DLD1 (cell line): Measurements from ENCODE around the gene ITGA1.

Experiments
- in situ Hi-C: cut with HindIII; loops from 2 replicates; pipeline ENCODE4 v1.10.0; 2017; ENCODE audit warnings: low sequenced_read_pairs

Gene ITGA1

GRCh38 chr5:52894451-52894850 lies 106.7 kb downstream of the ITGA1 start:
- in situ Hi-C loops: no loop called here

- in situ Hi-C loops: no loop called here
These were observed 107.4 kb downstream of the ITGA1 start for GRCh38 chr5:52895075-52895474.

GRCh38 chr5:52895572-52896413 lies 108.1 kb downstream of the ITGA1 start:
- in situ Hi-C loops: no loop called here

GRCh38 chr5:52896534-52897237 lies 109.0 kb downstream of the ITGA1 start:
- in situ Hi-C loops: no loop called here

GRCh38 chr5:52897238-52897614 lies 109.5 kb downstream of the ITGA1 start:
- in situ Hi-C loops: no loop called here

- in situ Hi-C loops: no loop called here
These were observed 111.4 kb downstream of the ITGA1 start for GRCh38 chr5:52898961-52899680.

- in situ Hi-C loops: no loop called here
These were observed 115.4 kb downstream of the ITGA1 start for GRCh38 chr5:52903142-52903541.

GRCh38 chr5:52906343-52906742 lies 118.6 kb downstream of the ITGA1 start:
- in situ Hi-C loops: no loop called here

- in situ Hi-C loops: no loop called here
These were observed 119.1 kb downstream of the ITGA1 start for GRCh38 chr5:52906845-52907244.

GRCh38 chr5:52909192-52909591 lies 121.5 kb downstream of the ITGA1 start:
- in situ Hi-C loops: no loop called here

- in situ Hi-C loops: no loop called here
These were observed 122.4 kb downstream of the ITGA1 start for GRCh38 chr5:52910071-52910470.

GRCh38 chr5:52915176-52915875 lies 127.6 kb downstream of the ITGA1 start:
- in situ Hi-C loops: no loop called here

- in situ Hi-C loops: no loop called here
These were observed 133.2 kb downstream of the ITGA1 start for GRCh38 chr5:52920929-52921328.

- in situ Hi-C loops: no loop called here
These were observed 134.7 kb downstream of the ITGA1 start for GRCh38 chr5:52922384-52922783.

GRCh38 chr5:52924456-52924855 lies 136.7 kb downstream of the ITGA1 start:
- in situ Hi-C loops: no loop called here

- in situ Hi-C loops: no loop called here
These were observed 137.3 kb downstream of the ITGA1 start for GRCh38 chr5:52925001-52925400.

- in situ Hi-C loops: no loop called here
These were observed 141.0 kb downstream of the ITGA1 start for GRCh38 chr5:52928689-52929088.

GRCh38 chr5:52938226-52938625 lies 150.5 kb downstream of the ITGA1 start:
- in situ Hi-C loops: no loop called here

- in situ Hi-C loops: no loop called here
These were observed 155.6 kb downstream of the ITGA1 start for GRCh38 chr5:52943285-52943684.

GRCh38 chr5:52943808-52944207 lies 156.1 kb downstream of the ITGA1 start:
- in situ Hi-C loops: no loop called here

GRCh38 chr5:52945040-52945439 lies 157.3 kb downstream of the ITGA1 start:
- in situ Hi-C loops: no loop called here
